ENCODE results near the gene CENPV.

Gene CENPV

GRCh38 chr17:16352667-16353316, 477 bp downstream of the CENPV start:
- Mint-ChIP-seq H3K27me3 (ENCODE audit: low read depth) (peaks cover 7% of the 10 kb centered on the region), H3K36me3 (ENCODE audit: low read depth) (peaks cover 11% of the 10 kb centered on the region), H3K27ac (peak overlapping the region; percentile 65 to 92 (median 83)), H3K9me3 (no peaks in the 10 kb centered on the region), H3K4me3 (peak overlapping the region; percentile 89 to 96 (median 91)), H3K4me1 (peaks cover 10% of the 10 kb centered on the region)
- no peak for TF ChIP-seq CTCF (IDR thresholded peaks at IDR 0.05; ENCODE audit: unreplicated experiment in 3 of 3)

GRCh38 chr17:16352303-16352666, 984 bp downstream of the CENPV start:
- H3K4me3 Mint-ChIP-seq: peak overlapping the region; percentile 89 to 96 (median 91)
- H3K36me3 Mint-ChIP-seq (ENCODE audit: low read depth): peaks cover 15% of the 10 kb centered on the region
- H3K27ac Mint-ChIP-seq: peak overlapping the region; percentile 65 to 92 (median 83)
- H3K9me3 Mint-ChIP-seq: no peaks in the 10 kb centered on the region
- no peak for TF ChIP-seq CTCF (IDR thresholded peaks at IDR 0.05; ENCODE audit: unreplicated experiment in 3 of 3)
- H3K4me1 Mint-ChIP-seq: peaks cover 10% of the 10 kb centered on the region
- peaks cover 7% of the 10 kb centered on the region for H3K27me3 Mint-ChIP-seq (ENCODE audit: low read depth)

- peak overlapping the region; percentile 89 to 96 (median 91) for H3K4me3 Mint-ChIP-seq
- peaks cover 7% of the 10 kb centered on the region for H3K27me3 Mint-ChIP-seq (ENCODE audit: low read depth)
- H3K27ac Mint-ChIP-seq: peak overlapping the region; percentile 65 to 92 (median 83)
- H3K9me3 Mint-ChIP-seq: no peaks in the 10 kb centered on the region
- peaks cover 10% of the 10 kb centered on the region for H3K4me1 Mint-ChIP-seq
- peaks cover 19% of the 10 kb centered on the region for H3K36me3 Mint-ChIP-seq (ENCODE audit: low read depth)
- no peak for TF ChIP-seq CTCF (IDR thresholded peaks at IDR 0.05; ENCODE audit: unreplicated experiment in 3 of 3)
These were observed 1.4 kb downstream of the CENPV start for GRCh38 chr17:16351831-16352230.

- peak overlapping the region in 1 of 3 experiments; percentile 66 for H3K27ac Mint-ChIP-seq
- peaks cover 7% of the 10 kb centered on the region for H3K27me3 Mint-ChIP-seq (ENCODE audit: low read depth)
- H3K36me3 Mint-ChIP-seq (ENCODE audit: low read depth): peaks cover 26% of the 10 kb centered on the region
- TF ChIP-seq CTCF (IDR thresholded peaks at IDR 0.05; ENCODE audit: unreplicated experiment in 3 of 3): no peak
- H3K4me3 Mint-ChIP-seq: no peak overlapping the region
- H3K4me1 Mint-ChIP-seq: peaks cover 10% of the 10 kb centered on the region
- no peaks in the 10 kb centered on the region for H3K9me3 Mint-ChIP-seq
These were observed 3.8 kb downstream of the CENPV start for GRCh38 chr17:16349431-16349830.

- peaks cover 7% of the 10 kb centered on the region for H3K27me3 Mint-ChIP-seq (ENCODE audit: low read depth)
- no peaks in the 10 kb centered on the region for H3K9me3 Mint-ChIP-seq
- peaks cover 10% of the 10 kb centered on the region for H3K4me1 Mint-ChIP-seq
- peaks cover 35% of the 10 kb centered on the region for H3K36me3 Mint-ChIP-seq (ENCODE audit: low read depth)
- H3K4me3 Mint-ChIP-seq: no peak overlapping the region
- TF ChIP-seq CTCF (IDR thresholded peaks at IDR 0.05; ENCODE audit: unreplicated experiment in 3 of 3): no peak
- H3K27ac Mint-ChIP-seq: peak overlapping the region in 2 of 3 experiments; percentile 29 to 53
These were observed 4.7 kb downstream of the CENPV start for GRCh38 chr17:16348586-16348985.

- no peaks in the 10 kb centered on the region for H3K27me3 Mint-ChIP-seq (ENCODE audit: low read depth)
- H3K4me3 Mint-ChIP-seq: no peak overlapping the region
- no peaks in the 10 kb centered on the region for H3K9me3 Mint-ChIP-seq
- no peak for TF ChIP-seq CTCF (IDR thresholded peaks at IDR 0.05; ENCODE audit: unreplicated experiment in 3 of 3)
- no peak overlapping the region for H3K27ac Mint-ChIP-seq
- peaks cover 47% of the 10 kb centered on the region for H3K36me3 Mint-ChIP-seq (ENCODE audit: low read depth)
- peaks cover 2% of the 10 kb centered on the region for H3K4me1 Mint-ChIP-seq
These were observed 6.5 kb downstream of the CENPV start for GRCh38 chr17:16346721-16347271.

Measured in nephron (organoid).